ENCODE data around the gene RCSD1.

RCSD1 gene

GRCh38 chr1:167671727-167672511 lies 41.9 kb downstream of the RCSD1 start:
- ChIA-PET CTCF (interaction anchor here (1.0 to 5.7 kb wide), 2 partner anchors 15 to 115 kb away, joined by 3 to 60 read pairs; no protein-coding TSS in a partner anchor), POLR2A (no interaction called here)
- TF ChIP-seq, protein P1, sequence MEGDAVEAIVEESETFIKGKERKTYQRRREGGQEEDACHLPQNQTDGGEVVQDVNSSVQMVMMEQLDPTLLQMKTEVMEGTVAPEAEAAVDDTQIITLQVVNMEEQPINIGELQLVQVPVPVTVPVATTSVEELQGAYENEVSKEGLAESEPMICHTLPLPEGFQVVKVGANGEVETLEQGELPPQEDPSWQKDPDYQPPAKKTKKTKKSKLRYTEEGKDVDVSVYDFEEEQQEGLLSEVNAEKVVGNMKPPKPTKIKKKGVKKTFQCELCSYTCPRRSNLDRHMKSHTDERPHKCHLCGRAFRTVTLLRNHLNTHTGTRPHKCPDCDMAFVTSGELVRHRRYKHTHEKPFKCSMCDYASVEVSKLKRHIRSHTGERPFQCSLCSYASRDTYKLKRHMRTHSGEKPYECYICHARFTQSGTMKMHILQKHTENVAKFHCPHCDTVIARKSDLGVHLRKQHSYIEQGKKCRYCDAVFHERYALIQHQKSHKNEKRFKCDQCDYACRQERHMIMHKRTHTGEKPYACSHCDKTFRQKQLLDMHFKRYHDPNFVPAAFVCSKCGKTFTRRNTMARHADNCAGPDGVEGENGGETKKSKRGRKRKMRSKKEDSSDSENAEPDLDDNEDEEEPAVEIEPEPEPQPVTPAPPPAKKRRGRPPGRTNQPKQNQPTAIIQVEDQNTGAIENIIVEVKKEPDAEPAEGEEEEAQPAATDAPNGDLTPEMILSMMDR (IDR thresholded peaks at IDR 0.05; ENCODE audit: insufficient read depth, low read length, missing control alignments) = no peak
- no peak overlapping the region for H3K4me3 ChIP-seq (ENCODE audit: low read depth, low read length)
- no peak for DNase-seq (ENCODE audit: low read depth, low spot score)

DNA sequence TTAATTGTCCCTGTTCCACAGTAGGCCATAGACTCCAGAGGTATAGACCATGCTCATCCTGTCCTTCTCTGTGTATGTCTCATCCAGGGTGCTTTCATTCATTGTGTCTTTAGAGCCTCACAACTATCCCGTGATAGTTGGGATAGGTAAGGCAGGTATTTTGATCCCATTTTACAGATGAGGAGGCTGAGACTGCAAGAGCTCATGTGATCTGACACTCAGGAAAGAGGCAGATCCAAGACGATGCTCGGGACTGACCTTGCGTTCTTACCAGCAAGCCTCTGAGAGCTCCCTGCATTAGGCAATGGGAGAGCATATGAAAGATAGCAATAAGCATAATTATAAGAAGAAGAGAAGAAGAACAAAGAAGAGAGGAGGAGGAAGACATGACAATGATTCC lies 42.8 kb downstream of the RCSD1 start:
- TF ChIP-seq, protein P1 (IDR thresholded peaks at IDR 0.05; ENCODE audit: insufficient read depth, low read length, missing control alignments) = no peak
- DNase-seq (ENCODE audit: low read depth, low spot score) = no peak
- H3K4me3 ChIP-seq (ENCODE audit: low read depth, low read length) = no peak overlapping the region
- POLR2A ChIA-PET = no interaction called here
- CTCF ChIA-PET = interaction anchor here (1.0 to 5.7 kb wide), 2 partner anchors 14 to 116 kb away, joined by 3 to 60 read pairs; no protein-coding TSS in a partner anchor

- DNase-seq (ENCODE audit: low read depth, low spot score) = no peak
- TF ChIP-seq, protein P1 (IDR thresholded peaks at IDR 0.05; ENCODE audit: insufficient read depth, low read length, missing control alignments) = no peak
- ChIA-PET CTCF (interaction anchor here (1.6 to 5.7 kb wide), 2 partner anchors 14 to 19 kb away, joined by 3 to 60 read pairs; no protein-coding TSS in a partner anchor), POLR2A (interaction anchor here (0.8 kb wide), 1 partner anchor 11 kb away, joined by 3 read pairs; no protein-coding TSS in a partner anchor)
- H3K4me3 ChIP-seq (ENCODE audit: low read depth, low read length) = no peak overlapping the region
Measured at GRCh38 chr1:167673265-167673664, 43.2 kb downstream of the RCSD1 start.

GRCh38 chr1:167674156-167674555 lies 44.1 kb downstream of the RCSD1 start:
- DNase-seq (ENCODE audit: low read depth, low spot score) = no peak
- POLR2A ChIA-PET = interaction anchor here (0.8 kb wide), 1 partner anchor 12 kb away, joined by 3 read pairs; no protein-coding TSS in a partner anchor
- H3K4me3 ChIP-seq (ENCODE audit: low read depth, low read length) = no peak overlapping the region
- CTCF ChIA-PET = interaction anchor here (1.6 to 5.7 kb wide), 2 partner anchors 13 to 18 kb away, joined by 3 to 60 read pairs; no protein-coding TSS in a partner anchor
- TF ChIP-seq, protein P1 (IDR thresholded peaks at IDR 0.05; ENCODE audit: insufficient read depth, low read length, missing control alignments) = no peak

DNA sequence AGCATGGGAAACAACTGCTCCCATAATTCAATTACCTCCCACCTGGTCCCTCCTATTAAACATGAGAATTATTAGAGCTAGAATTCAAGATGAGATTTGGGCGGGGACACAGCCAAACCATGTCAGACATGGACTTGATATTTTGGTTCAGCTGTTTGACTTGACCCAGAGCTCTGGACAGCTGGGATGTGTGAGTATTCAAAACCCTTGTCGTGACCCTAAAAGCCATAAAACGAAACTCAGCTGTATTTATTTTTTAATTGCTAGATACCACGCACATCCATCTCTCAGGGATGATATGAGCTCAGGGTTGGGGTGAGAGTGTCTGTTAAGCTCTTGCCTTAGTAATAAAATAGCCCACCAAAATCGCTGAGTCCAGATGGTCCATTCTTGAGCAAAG lies 45.4 kb downstream of the RCSD1 start:
- POLR2A ChIA-PET = no interaction called here
- DNase-seq (ENCODE audit: low read depth, low spot score) = no peak
- no peak overlapping the region for H3K4me3 ChIP-seq (ENCODE audit: low read depth, low read length)
- CTCF ChIA-PET = interaction anchor here (0.8 to 5.7 kb wide), 2 partner anchors 12 to 75 kb away, joined by 4 to 60 read pairs; no protein-coding TSS in a partner anchor
- TF ChIP-seq, protein P1 (IDR thresholded peaks at IDR 0.05; ENCODE audit: insufficient read depth, low read length, missing control alignments) = no peak

GRCh38 chr1:167676205-167676915 lies 46.3 kb downstream of the RCSD1 start:
- POLR2A ChIA-PET = no interaction called here
- no peak for DNase-seq (ENCODE audit: low read depth, low spot score)
- H3K4me3 ChIP-seq (ENCODE audit: low read depth, low read length) = no peak overlapping the region
- TF ChIP-seq, protein P1 (IDR thresholded peaks at IDR 0.05; ENCODE audit: insufficient read depth, low read length, missing control alignments) = no peak
- CTCF ChIA-PET = interaction anchor here (0.8 to 5.7 kb wide), 2 partner anchors 11 to 76 kb away, joined by 4 to 60 read pairs; no protein-coding TSS in a partner anchor

Measured in AG04449 (cell line).